Mesothelial cell of epicardium (in vitro differentiated cells): ENCODE results near the gene CEPT1. TPM values are rescaled to one million over a fixed set of nuclear protein-coding genes. Genes with fewer than 3 reads are reported as not detected.

ENCODE experiments used
- DNase-seq, 2 experiments: peaks; one replicate each; pipeline ENCODE4 v3.0.0; 2021; ENCODE audit warnings: low spot score in 2 of 2; ENCODE audit not compliant: unreplicated experiment in 2 of 2
- H3K27ac Mint-ChIP-seq: 2 replicates; pipeline ENCODE4 v1.8.0; 2021; ENCODE audit warnings: mixed read lengths
- H3K27me3 Mint-ChIP-seq: 2 replicates; pipeline ENCODE4 v1.8.0; 2021; ENCODE audit warnings: low read depth, mixed read lengths
- H3K36me3 Mint-ChIP-seq: 2 replicates; pipeline ENCODE4 v1.8.0; 2021; ENCODE audit warnings: mixed read lengths
- H3K4me1 Mint-ChIP-seq: 2 replicates; pipeline ENCODE4 v1.8.0; 2021; ENCODE audit warnings: mixed read lengths
- H3K4me3 Mint-ChIP-seq: 2 replicates; pipeline ENCODE4 v1.8.0; 2021; ENCODE audit warnings: mild to moderate bottlenecking, moderate library complexity, mixed read lengths
- H3K9me3 Mint-ChIP-seq: 2 replicates; pipeline ENCODE4 v1.8.0; 2021; ENCODE audit warnings: mixed read lengths
- total RNA-seq: library from RNA; stranded (reverse); gene quantifications from 3 replicates; pipeline ENCODE4 v1.2.1, GENCODE V29; 2021
- TF ChIP-seq, protein P1 (sequence below): fragments of 200-600 bp; sonication (generic); IDR thresholded peaks from one replicate; pipeline ENCODE4 v1.5.0; 2021; ENCODE audit warnings: antibody characterized with exemption; ENCODE audit not compliant: unreplicated experiment

Gene CEPT1
- total RNA-seq, 1 donor from 2014 or later = 38.9 TPM

DNA sequence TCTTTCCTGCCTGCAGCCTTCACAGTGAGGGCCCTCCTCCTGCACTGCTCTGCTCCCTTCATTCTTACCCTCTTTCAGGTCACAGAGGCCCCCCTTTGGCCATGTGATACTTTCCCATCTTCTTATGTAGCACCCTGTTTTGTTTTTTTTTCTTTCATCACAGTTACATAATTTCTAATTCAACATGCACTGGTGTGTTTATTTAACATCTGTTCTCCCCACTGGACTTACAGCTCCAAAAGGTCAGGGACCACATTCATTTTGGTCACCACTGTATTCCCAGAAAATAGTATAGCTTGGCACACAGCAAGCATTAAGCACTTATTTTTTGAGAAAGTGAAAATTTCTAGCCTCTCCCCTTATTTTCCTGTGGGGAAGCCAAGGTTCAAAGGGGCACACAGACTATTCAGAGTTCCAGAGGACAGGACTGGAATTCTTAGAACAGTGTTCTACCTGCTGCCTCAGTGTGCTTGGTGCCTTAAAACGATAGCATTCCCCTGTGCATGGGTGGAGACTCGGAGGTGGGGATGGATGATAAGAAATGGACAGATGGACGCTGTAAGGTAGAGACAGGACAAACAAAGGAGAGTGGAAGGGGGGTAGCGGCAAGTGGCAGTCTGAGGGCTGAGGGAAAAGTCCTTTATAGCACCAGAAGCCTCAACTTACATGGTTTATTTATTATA, 55.1 kb downstream of the CEPT1 start:
- H3K4me1 Mint-ChIP-seq = peaks cover 5% of the 10 kb centered on the region
- no peaks in the 10 kb centered on the region for H3K9me3 Mint-ChIP-seq
- no peak overlapping the region for H3K4me3 Mint-ChIP-seq
- TF ChIP-seq, protein P1, sequence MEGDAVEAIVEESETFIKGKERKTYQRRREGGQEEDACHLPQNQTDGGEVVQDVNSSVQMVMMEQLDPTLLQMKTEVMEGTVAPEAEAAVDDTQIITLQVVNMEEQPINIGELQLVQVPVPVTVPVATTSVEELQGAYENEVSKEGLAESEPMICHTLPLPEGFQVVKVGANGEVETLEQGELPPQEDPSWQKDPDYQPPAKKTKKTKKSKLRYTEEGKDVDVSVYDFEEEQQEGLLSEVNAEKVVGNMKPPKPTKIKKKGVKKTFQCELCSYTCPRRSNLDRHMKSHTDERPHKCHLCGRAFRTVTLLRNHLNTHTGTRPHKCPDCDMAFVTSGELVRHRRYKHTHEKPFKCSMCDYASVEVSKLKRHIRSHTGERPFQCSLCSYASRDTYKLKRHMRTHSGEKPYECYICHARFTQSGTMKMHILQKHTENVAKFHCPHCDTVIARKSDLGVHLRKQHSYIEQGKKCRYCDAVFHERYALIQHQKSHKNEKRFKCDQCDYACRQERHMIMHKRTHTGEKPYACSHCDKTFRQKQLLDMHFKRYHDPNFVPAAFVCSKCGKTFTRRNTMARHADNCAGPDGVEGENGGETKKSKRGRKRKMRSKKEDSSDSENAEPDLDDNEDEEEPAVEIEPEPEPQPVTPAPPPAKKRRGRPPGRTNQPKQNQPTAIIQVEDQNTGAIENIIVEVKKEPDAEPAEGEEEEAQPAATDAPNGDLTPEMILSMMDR = no peak
- no peak overlapping the region for H3K27ac Mint-ChIP-seq
- H3K27me3 Mint-ChIP-seq = no peaks in the 10 kb centered on the region
- H3K36me3 Mint-ChIP-seq = no peaks in the 10 kb centered on the region
- no peak for DNase-seq

DNA sequence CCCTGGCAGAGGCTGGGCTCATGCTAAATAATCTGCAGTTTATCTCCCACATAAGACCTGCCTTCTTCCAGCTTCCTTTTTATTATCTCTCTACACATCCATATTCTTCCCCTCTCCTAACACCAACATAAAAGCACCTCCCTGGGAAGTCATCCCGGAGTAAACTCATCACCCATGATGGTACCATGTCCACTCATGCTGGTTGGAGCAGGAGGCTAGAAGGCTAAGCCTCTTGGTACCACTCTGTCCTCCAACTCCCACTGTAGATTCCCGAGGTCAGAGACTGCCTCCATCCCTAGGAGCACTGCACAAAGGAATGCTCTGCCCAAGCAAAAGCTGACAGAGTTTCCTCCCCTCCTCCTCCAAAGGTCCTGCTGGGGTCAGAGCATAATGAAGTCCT, 56.2 kb downstream of the CEPT1 start:
- no peak for DNase-seq
- Mint-ChIP-seq H3K27me3 (no peaks in the 10 kb centered on the region), H3K4me3 (no peak overlapping the region), H3K9me3 (no peaks in the 10 kb centered on the region), H3K4me1 (peaks cover 5% of the 10 kb centered on the region), H3K27ac (no peak overlapping the region), H3K36me3 (no peaks in the 10 kb centered on the region)
- TF ChIP-seq, protein P1 = no peak

DNA sequence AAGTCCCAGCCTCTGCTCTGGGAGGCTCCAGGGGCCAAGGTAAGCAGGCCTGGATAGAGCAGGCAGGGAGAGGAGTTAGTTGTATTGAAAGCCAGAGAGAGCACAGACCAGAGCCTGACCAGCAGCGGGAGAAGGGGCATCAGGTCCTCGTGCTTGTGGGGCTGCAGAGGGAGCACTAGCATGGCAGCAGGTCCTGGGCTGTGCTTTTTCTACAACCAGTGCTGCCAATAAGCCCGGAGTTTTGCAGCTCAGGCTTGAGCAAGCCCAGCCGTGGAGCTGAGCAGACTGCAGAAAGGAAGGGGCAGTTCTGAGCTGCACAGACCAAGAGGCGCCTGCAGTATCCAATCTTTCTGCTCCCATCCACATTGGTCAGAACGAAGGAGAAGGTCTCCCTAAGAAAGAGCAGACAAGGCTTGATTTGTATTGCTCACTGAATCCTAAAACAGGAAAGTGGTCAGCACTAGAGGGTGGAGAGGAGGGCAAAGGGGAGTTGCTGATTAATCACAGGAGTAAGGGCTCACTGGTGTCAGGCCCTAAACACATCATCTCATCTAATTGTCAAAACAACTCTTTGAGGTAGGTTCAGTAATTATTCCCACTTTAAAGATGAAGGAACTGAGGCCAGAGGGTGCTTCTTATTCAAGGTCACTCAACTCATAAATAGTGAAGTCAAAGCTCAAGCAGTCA, 57.7 kb downstream of the CEPT1 start:
- no peak overlapping the region for H3K27ac Mint-ChIP-seq
- no peak for DNase-seq
- no peaks in the 10 kb centered on the region for H3K9me3 Mint-ChIP-seq
- no peaks in the 10 kb centered on the region for H3K27me3 Mint-ChIP-seq
- TF ChIP-seq, protein P1 = no peak
- H3K4me1 Mint-ChIP-seq = peaks cover 14% of the 10 kb centered on the region
- no peaks in the 10 kb centered on the region for H3K36me3 Mint-ChIP-seq
- no peak overlapping the region for H3K4me3 Mint-ChIP-seq

DNA sequence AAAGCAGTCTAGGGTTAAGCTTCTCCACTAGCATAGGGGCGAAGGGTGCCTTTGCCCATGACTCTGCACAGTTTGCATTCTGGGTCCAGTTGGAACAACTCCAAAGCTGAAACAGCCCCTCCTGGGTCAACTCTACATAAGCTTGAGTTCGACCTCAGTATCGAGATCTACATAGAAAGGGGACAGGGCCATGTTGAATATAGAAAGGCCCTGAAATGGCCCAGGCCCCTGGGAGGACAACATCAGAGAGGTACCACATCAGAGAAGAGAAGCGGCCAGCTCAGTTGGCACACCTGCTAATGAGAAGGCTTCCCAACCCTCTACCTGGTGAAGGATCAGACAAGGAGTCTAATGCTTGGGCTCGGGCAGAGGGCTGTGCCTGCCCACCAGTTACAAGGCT, 58.8 kb downstream of the CEPT1 start:
- peaks cover 11% of the 10 kb centered on the region for H3K4me1 Mint-ChIP-seq
- TF ChIP-seq, protein P1 = no peak
- H3K9me3 Mint-ChIP-seq = no peaks in the 10 kb centered on the region
- H3K27me3 Mint-ChIP-seq = no peaks in the 10 kb centered on the region
- H3K36me3 Mint-ChIP-seq = no peaks in the 10 kb centered on the region
- DNase-seq = no peak
- no peak overlapping the region for H3K27ac Mint-ChIP-seq
- H3K4me3 Mint-ChIP-seq = no peak overlapping the region

DNA sequence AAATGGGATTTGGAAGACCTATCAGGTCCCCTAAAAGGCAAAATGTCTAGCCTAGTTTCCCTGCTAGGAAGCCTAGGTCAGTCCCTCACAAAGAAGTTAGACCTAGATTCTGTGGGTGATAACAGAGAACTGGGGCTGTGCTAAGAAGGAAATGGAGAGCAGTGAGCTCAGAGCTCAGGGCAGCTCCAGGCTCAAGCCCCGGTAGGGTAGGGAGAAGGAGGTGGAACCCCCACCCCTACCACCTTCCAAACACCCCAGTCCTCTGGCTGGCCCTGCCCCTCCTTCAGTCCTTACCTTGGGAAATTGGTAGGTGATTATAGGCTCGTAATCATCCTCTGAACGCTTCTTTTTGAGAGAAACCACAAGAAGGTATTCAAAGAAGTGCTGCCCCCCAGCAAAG, 59.3 kb downstream of the CEPT1 start:
- no peak for DNase-seq
- Mint-ChIP-seq H3K27ac (no peak overlapping the region), H3K36me3 (no peaks in the 10 kb centered on the region), H3K9me3 (no peaks in the 10 kb centered on the region), H3K4me1 (peaks cover 11% of the 10 kb centered on the region), H3K4me3 (no peak overlapping the region), H3K27me3 (no peaks in the 10 kb centered on the region)
- TF ChIP-seq, protein P1 = no peak
